Measurements from ENCODE around the gene KIF26B.
"Not testable (repeated sequence)": the region's sequence is repeated elsewhere in the genome, so short reads cannot be mapped to it uniquely, and the experiment has no call there.

Gene KIF26B

DNA sequence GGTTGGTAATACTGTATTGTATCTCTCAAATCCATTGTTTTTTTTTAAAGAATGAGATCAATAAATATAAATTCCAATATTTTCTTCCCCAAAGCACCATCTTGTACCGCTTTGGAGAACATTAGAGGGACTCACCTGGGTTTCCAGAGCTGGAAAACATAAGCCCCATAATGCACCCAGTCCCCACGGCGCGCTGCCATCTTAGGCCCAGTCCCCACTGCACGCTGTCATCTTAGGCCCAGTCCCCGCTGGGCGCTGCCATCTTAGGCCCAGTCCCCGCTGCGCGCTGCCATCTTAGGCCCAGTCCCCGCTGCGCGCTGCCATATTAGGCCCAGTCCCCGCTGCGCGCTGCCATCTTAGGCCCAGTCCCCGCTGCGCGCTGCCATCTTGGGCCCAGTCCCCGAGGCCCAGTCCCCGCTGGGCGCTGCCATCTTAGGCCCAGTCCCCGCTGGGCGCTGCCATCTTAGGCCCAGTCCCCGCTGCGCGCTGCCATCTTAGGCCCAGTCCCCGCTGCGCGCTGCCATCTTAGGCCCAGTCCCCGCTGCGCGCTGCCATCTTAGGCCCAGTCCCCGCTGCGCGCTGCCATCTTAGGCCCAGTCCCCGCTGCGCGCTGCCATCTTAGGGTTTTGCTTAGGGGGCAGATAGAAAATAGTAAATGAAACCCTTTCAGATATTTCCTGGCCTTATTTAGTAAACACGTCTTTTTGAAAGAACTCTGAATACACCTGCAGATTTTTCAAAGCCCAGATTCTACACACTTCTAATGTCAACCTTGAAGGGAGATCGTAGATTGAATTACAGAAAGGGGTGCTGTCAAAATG lies 518.3 kb downstream of the KIF26B start:
- not testable (repeated sequence) for DNase-seq

DNA sequence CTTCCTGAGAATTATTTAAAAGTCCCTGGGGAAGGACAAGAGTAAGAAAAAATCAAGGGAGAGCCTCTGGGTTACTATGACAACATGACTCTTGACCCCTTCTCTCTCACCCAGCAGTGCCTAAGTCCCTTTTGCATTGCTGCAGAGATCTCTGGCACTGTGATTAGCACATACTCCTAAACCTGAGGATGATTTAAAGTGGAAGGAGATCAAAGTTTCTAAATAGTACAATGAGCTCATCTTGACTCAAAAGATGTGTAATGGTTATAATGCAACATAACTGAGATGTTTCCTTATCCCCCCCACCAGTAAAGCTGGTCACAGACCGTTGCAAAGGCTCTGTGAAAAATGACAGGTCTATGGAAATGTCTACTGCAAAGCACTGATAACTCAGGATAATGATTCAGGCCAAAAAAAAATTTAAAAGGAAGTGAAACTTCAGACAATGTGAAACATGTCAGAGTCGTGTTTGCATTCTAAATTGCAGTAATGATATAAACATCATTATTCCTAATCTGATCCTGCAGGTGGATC lies 519.2 kb downstream of the KIF26B start:
- no peak for DNase-seq

DNA sequence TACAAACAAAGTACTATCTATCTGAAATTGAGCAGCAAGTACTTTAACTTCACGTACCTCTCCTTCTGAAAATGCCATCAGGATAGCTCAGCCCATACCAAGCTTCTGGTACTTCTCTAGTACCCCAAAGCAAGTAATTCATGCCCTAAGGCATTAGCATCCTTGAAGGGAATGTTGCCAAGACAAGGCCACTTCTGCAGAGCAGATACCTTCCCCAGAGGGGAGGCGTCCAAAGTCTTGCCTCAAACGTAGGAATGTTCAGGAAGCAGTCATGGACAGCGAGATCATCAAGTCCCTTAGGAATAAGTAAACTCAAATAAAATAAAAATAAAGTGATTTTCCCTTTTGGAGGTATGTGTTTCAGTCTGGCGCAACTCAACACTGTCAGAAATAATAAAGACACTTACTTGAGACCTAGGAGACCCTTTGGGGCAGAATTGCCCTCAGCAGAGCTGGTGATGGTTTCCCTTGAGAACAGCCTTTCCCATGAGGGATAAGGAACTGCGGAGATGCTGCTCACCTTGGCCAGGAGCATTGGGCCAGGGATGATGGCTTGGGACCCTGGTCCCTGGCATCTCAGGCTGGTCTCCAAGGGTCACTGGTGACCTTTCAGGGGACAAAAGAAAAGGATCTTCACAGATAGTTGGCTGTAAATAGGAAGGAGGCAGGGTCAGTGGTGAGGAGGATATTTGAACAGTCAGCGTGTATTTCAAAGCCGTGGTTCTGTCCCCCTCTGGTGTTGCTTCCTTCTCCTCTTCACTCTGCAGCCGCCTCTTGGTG lies 522.9 kb downstream of the KIF26B start:
- DNase-seq: no peak

DNA sequence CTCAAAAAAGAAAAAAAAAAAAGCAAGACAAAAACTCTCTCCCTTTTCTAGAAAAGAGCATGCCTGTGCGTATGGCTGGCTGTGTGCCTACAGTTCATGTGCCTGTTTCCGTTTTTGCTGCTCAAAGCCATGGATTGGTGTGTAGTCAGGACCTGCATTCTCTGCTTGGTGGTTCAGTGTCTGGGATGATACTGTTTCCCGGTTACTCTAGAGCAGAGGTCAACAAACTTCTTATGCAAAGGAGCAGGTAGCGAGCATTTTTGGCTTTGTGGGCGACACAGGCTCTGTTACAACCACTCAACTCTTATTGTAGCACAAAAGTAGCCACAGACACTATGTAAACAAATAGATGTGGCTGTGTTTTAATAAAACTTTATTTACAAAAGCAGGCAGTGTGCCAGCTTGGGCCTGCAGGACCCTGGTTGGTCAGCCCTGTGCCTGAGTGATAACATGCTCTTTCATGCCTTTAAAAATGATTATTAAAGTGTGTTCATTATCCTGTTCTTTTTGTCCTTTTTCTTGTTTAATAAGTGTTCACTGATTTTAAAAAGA lies 524.2 kb downstream of the KIF26B start:
- DNase-seq: no peak

DNA sequence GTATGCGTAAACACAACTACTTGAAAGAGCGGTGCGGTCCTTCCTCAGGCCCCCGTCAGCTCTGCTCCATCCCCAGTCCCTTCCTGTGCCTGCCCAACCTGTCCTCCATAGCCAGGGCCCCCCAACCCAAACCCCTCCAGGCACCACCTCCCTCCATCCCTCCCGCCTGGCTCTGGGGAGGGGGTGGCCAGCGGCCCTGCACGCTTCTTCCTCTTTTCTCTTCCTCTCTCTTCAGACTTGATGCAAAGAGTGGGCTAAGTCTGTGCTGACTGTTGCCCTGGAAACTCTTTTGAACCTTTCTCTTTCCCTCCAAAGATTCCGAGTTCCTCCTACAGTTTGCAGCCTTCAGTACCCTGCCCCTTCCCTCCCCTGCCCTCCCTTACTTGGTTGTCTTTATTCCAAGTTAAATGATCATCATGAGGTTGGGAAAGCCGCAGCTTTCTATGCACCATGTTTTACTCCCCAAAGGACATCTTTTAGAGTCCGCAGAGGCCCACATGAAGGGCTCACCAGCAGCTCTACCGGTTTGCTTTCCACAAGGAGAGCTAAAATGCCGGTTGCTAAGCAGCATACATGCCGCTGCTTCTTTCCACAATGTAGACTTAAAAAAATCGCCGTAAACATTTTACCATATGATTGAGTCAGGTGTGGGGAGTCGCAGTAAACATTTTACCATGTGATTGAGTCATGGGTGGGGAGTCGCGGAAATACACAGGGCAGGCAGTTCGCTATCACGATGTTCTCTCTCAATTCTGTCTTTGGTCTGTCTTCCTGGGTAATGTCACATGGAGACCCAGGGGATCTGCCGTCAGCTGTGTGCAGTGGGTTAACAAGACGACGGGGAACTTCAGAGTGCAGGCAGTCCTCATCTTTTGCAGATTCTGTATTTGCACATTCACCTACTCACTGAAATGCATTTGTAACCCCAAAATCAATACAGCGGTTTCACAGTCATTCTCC lies 525.3 kb downstream of the KIF26B start:
- DNase-seq: no peak

DNA sequence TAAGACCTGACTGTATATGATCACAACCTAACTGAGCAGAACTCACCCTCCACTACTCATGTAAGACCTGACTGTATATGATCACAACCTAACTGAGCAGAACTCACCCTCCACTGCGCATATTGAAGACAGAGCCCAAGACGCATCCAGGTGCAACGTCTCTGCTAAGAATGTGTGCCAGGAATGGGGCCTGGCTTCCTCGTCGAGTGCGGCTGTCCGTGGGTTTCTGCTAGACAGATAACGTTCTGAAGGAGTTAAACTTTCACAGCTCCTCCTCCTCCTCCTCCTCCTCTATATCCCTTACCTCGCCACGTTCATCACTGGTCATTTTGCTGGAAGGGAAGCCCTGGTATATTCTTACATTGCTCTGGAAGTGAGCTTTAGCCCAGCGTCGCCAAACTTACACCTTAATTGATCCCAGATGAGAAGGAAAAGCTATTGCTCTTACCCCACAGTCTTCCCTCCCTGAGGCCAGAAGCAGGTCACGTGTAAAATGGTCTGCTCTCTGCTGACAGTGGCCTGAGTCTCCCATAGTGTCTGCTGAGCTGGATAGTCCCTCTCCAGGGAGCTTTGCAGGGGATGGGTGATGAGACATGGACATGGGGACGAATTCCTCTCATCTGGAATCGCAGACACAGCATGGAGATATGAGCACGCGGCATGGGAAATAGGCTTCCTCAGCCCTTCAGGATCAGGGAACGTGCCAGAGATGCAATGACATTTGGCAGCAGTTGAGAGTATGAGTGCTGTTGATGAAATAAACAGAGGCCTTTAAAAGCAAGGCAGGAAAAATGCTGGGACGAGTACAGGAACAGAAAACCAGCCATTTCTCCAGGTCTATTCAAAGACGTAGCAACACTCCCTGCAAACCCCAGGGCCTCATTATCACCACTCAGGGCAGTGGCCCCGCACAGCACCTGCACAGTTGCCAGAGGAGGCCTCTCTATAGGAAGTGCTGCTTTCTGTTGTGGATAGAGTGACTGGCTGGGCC lies 528.1 kb downstream of the KIF26B start:
- no peak for DNase-seq

DNA sequence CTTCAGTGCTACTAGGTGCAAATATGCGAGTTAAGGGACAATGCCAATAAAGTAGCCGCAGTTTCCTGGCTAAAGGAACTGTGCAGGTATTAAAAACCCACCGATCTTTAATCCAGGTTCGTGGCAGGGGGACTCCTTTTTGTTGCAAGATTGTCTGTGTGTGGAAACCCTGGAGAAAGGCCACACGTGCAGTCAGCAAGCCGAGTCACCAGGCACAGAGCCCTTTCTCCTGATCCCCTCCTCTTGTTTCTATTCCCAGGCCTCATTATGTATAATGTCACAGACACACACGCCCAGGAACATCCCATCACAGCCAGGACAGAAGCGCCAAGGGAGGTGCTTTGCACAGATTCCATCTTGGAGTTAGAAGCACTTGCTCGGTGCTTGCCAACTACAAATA lies 528.9 kb downstream of the KIF26B start:
- no peak for DNase-seq

DNA sequence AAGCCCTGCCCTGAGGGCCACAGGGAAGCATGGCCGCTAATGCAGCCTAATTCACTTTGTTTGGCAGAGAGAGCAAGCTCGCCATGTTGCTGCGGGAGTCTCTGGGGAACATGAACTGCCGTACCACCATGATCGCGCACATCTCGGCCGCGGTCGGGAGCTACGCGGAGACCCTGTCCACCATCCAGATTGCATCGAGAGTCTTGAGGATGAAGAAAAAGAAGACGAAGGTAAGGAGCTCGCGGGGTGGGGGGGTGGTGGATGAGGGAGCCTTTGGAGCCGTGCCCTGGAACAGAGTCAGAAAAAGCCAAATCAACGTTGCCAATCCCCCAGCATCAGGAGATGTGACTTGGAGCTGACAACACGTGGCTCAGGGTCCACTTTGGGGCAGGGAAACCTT lies 529.4 kb downstream of the KIF26B start:
- no peak for DNase-seq

DNA sequence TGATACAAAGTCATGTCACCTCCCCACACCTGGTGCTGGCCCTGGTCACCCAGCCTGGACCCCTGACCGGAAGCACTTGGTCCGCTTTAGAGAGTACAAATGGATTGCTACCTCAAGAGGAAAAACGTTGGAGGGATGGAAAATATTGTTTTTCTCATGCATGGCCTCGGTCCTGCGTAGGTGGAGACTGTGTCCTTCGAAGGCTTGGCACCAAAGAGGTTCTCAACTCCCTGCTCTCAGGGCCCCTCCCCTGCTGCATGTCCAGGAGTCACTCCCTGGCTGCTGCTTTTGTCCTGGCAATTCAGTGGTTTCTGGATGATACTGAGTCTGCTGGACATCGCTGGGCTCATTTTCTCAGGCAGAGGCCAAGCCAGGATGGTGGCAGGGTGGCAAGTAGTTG lies 529.8 kb downstream of the KIF26B start:
- DNase-seq: no peak

DNA sequence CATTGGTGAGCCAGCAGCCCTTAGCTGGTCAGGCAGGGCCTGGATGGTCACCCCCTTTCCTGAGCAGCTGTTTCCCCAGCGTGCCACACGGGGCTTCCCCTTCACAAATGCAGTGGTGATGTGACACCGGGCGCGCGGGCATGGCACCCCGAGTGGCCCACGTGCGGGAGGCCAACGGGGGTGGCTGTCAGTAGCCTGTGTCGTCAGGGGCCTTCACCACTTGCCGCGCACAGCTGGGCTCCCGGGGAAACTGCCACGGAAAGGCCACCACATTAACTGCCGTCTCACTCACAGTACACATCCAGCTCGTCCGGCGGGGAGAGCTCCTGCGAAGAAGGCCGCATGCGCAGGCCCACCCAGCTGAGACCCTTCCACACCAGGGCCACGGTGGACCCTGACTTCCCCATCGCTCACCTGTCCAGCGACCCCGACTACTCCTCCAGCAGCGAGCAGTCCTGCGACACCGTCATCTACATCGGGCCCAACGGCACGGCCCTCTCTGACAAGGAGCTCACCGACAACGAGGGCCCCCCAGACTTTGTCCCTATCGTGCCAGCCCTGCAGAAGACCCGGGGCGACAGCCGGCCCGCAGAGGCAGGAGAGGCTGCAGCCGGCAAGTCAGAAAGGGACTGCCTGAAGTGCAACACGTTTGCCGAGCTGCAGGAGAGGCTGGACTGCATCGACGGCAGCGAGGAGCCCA lies 530.5 kb downstream of the KIF26B start:
- DNase-seq: no peak

DNA sequence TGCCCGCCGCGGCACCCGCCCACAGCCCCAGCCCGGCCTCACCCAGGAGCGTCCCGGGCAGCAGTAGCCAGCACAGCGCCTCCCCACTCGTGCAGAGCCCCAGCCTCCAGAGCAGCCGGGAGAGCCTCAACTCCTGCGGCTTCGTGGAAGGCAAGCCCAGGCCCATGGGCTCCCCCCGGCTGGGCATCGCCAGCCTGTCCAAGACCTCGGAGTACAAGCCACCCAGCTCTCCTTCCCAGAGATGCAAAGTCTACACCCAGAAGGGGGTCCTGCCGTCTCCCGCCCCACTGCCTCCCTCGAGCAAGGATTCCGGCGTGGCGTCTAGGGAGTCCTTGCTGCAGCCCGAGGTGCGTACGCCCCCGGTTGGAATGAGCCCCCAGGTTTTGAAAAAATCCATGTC lies 531.2 kb downstream of the KIF26B start:
- DNase-seq: no peak

DNA sequence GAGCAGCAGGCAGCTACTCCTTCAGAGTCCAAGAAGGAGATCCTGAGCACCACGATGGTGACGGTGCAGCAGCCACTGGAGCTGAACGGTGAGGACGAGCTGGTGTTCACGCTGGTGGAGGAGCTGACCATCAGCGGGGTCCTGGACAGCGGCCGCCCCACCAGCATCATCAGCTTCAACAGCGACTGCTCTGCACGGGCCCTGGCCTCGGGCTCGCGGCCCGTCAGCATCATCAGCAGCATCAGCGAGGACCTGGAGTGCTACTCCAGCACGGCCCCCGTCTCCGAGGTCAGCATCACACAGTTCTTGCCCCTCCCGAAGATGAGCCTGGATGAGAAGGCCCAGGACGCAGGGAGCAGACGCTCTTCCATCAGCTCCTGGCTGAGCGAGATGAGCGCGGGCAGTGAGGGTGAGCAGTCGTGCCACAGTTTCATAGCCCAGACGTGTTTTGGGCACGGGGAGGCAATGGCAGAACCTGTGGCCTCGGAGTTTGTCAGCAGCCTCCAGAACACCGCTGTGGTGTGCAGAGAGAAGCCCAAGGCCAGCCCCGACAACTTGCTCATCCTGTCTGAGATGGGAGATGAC lies 531.8 kb downstream of the KIF26B start:
- no peak for DNase-seq

DNA sequence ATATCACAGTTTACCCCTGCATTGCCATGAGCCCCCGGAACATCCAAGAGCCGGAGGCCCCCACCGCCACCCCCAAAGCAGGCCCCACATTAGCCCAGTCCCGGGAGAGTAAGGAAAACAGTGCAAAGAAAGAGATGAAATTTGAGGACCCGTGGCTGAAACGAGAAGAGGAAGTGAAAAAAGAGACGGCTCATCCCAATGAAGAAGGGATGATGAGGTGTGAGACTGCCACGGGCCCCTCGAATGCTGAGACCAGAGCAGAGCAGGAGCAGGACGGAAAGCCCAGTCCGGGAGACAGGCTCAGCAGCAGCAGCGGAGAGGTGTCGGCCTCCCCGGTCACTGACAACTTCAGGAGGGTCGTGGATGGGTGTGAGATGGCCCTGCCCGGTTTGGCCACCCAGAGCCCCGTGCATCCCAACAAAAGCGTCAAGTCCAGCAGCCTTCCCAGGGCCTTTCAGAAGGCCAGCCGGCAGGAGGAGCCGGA lies 532.4 kb downstream of the KIF26B start:
- DNase-seq: no peak

DNA sequence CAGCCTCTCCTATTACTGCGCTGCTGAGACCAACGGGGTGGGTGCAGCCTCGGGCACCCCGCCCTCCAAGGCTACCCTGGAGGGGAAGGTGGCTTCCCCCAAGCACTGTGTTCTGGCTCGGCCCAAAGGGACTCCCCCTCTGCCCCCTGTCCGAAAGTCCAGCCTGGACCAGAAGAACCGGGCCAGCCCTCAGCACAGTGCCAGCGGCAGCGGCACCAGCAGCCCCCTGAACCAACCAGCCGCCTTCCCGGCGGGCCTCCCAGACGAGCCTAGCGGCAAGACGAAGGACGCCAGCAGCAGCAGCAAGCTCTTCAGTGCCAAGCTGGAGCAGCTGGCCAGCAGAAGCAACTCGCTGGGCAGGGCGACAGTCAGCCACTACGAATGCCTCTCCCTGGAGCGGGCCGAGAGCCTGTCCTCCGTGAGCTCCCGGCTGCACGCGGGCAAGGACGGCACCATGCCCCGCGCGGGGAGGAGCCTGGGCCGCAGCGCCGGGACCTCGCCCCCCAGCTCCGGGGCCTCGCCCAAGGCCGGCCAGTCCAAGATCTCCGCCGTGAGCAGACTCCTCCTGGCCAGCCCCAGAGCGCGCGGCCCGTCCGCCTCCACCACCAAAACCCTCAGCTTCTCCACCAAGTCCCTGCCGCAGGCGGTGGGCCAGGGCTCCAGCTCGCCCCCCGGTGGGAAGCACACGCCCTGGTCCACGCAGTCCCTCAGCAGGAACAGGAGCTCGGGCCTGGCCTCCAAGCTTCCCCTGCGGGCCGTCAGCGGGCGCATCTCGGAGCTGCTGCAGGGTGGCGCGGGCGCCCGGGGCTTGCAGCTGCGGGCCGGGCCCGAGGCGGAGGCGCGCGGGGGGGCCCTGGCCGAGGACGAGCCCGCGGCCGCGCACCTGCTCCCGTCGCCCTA lies 533.1 kb downstream of the KIF26B start:
- DNase-seq: no peak

DNA sequence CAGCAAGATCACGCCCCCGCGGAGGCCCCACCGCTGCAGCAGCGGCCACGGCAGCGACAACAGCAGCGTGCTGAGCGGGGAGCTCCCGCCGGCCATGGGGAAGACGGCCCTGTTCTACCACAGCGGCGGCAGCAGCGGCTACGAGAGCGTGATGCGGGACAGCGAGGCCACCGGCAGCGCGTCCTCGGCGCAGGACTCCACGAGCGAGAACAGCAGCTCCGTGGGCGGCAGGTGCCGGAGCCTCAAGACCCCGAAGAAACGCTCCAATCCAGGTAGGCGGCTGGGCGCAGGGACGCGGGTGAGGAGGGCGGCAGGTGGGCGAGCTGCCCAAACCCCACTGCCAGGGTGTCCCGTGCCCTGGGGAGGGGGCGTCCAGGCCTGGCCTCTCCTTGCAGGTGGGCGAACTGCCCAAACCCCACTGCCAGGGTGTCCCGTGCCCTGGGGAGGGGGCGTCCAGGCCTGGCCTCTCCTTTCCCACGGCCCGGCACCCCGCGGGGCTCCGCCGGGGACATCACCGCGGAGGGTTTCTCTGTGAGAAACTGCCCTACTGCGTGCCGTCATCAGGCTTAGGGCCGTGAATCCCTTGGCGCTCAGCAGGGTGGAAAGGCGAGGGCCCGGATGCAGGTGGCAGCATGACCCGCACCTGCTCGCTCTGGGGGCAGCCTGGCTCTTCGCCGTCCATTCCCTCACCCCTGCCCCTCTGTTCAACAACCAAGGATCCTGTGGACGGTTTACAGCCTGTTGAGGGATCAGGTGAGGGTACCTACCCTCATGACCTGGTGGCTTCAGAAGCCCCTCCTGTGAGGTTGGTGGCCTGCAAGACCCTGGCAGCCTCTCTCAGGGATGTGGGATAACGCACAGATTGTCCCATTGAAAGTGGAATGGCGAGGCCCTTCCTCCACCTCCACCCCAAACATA lies 534.0 kb downstream of the KIF26B start:
- DNase-seq: no peak

DNA sequence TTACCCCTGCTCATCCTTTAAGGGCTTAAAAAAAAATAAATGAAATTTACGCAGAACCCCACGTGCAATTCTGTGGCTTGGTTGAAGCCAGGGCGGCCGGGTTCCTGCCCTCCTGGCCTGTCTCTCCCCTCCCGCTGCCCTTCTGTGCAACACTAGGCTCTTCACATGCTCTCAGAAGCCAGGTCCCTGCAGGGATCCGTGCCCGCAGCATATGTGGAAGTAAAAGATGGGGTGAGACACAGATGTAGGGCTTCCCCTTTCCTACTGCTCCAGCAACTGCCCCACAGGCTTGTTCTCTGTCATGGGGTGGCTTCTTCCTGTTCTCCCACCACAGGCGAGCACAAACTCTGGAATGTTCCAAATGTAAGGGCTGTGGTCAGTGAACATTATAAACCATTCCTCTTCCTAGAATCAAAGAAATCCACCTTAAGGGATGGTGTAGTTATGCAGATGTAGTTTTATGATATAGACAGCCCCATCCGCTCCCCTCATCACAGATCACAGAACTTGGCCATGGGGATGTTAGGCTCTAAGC lies 535.4 kb downstream of the KIF26B start:
- DNase-seq: no peak

DNA sequence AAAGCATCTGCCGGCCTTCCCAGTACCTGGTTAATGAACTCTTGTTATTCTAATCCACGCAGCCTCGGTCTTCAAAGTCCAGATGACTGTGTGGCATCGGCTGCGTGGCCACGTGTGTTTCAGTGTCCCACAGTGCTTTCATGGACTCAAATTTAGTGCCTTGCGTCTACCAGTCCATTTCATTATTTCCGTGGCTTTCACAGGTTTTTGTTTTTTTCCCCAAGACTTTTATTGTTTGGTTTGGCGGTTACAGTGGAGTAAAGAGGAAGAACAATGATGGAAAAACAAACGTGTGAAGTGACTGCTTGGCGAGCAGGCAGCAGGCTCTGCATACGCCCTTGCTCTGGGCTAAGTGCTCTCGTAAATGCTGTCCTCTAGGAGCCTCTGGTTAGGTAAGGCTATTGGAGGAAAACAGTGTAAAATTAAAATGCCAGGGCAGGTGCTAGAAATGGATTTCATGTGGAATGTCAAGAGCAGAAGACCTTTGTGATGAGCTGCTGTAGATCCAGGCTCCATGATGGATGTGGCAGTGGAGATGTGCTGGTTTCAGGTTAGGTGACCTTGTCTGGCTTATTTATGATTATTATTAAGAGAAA lies 536.3 kb downstream of the KIF26B start:
- no peak for DNase-seq

Data from activated naive CD4-positive, alpha-beta T cell (primary cell).